HEK293 (cell line): ENCODE data around the gene HNRNPUL1.

Experiments used
- CTCF ChIA-PET: fragments of 350-600 bp; formaldehyde crosslinking; extraction: SDS; loops from one replicate; lab custom pipeline; 2021; ENCODE audit warnings: antibody characterized with exemption; lab: Yijun Ruan, JAX
- POLR2A ChIA-PET: fragments of 300-600 bp; formaldehyde crosslinking; extraction: SDS; loops from one replicate; lab custom pipeline; 2020; ENCODE audit warnings: antibody characterized with exemption, inconsistent platforms; lab: Yijun Ruan, JAX
- H3K27ac ChIP-seq: fragments of 200-500 bp; sonication (Bioruptor generic); 2 replicates; pipeline ENCODE4 v1.5.1; 2014; ENCODE audit warnings: low read depth, low read length, control low read depth, inconsistent platforms; ENCODE audit errors: extremely low read depth
- H3K36me3 ChIP-seq, 2 experiments: fragments of 200-500 bp in 1 of 2; sonication (Bioruptor generic) in 1 of 2; 1 replicate in 1 of 2; 2 replicates in 1 of 2; pipeline ENCODE4 v1.5.1; 2014 to 2017; ENCODE audit warnings: inconsistent platforms in 2 of 2, low read length in 2 of 2; ENCODE audit not compliant: control insufficient read depth in 2 of 2, insufficient read depth in 1 of 2
- H3K4me1 ChIP-seq: fragments of 200-500 bp; sonication (Bioruptor generic); 2 replicates; pipeline ENCODE4 v1.5.1; 2014; ENCODE audit warnings: mild to moderate bottlenecking, low read length, inconsistent platforms; ENCODE audit not compliant: control insufficient read depth, insufficient read depth
- H3K4me3 ChIP-seq: 2 replicates; pipeline ENCODE4 v1.5.1; 2011; ENCODE audit warnings: low read depth, mild to moderate bottlenecking, control low read depth, low read length, moderate library complexity
- H3K9me3 ChIP-seq: fragments of 200-500 bp; sonication (Bioruptor generic); 2 replicates; pipeline ENCODE4 v1.5.1; 2014; ENCODE audit warnings: low read depth, low read length, inconsistent platforms; ENCODE audit not compliant: control insufficient read depth, insufficient read depth
- BCL11B ChIP-seq: fragments of 450-650 bp; formaldehyde crosslinking; IDR thresholded peaks from 2 replicates; pipeline ENCODE4 v1.5.1; 2016; ENCODE audit warnings: low read depth, missing biosample characterization, missing genetic modification characterization
- EGR2 ChIP-seq: fragments of 450-650 bp; formaldehyde crosslinking; IDR thresholded peaks from 2 replicates; pipeline ENCODE4 v1.5.1; 2016; ENCODE audit warnings: low read depth, missing biosample characterization, missing genetic modification characterization
- HIC1 ChIP-seq: fragments of 450-650 bp; formaldehyde crosslinking; IDR thresholded peaks from 2 replicates; pipeline ENCODE4 v1.5.1; 2016; ENCODE audit warnings: missing biosample characterization, missing genetic modification characterization
- IKZF3 ChIP-seq: fragments of 450-650 bp; IDR thresholded peaks from 2 replicates; pipeline ENCODE4 v1.5.0; 2018; ENCODE audit warnings: missing biosample characterization, mild to moderate bottlenecking, missing genetic modification characterization, moderate library complexity
- KLF17 ChIP-seq: fragments of 450-650 bp; formaldehyde crosslinking; IDR thresholded peaks from 2 replicates; pipeline ENCODE4 v1.5.1; 2016; ENCODE audit warnings: missing biosample characterization, missing genetic modification characterization
- PATZ1 ChIP-seq: fragments of 450-650 bp; formaldehyde crosslinking; IDR thresholded peaks from 2 replicates; pipeline ENCODE4 v1.5.1; 2016; ENCODE audit warnings: missing biosample characterization, missing genetic modification characterization
- PRDM10 ChIP-seq: fragments of 450-650 bp; formaldehyde crosslinking; IDR thresholded peaks from 2 replicates; pipeline ENCODE4 v1.5.1; 2016; ENCODE audit warnings: missing biosample characterization, missing genetic modification characterization
- ZBTB17 ChIP-seq: fragments of 450-650 bp; formaldehyde crosslinking; IDR thresholded peaks from 2 replicates; pipeline ENCODE4 v1.5.1; 2016; ENCODE audit warnings: missing biosample characterization, missing genetic modification characterization
- ZBTB26 ChIP-seq: fragments of 450-650 bp; formaldehyde crosslinking; optimal IDR thresholded peaks from 2 replicates; pipeline ENCODE3; 2016; ENCODE audit warnings: missing biosample characterization, mild to moderate bottlenecking, missing genetic modification characterization
- ZFHX2 ChIP-seq: fragments of 450-650 bp; formaldehyde crosslinking; conservative IDR thresholded peaks from 2 replicates; pipeline ENCODE4 v1.5.1; 2016; ENCODE audit warnings: missing biosample characterization, missing genetic modification characterization
- ZFP3 ChIP-seq: fragments of 450-650 bp; formaldehyde crosslinking; IDR thresholded peaks from 2 replicates; pipeline ENCODE4 v1.5.1; 2016; ENCODE audit warnings: low read depth, missing biosample characterization, missing genetic modification characterization
- ZNF280D ChIP-seq: fragments of 450-650 bp; formaldehyde crosslinking; IDR thresholded peaks from 2 replicates; pipeline ENCODE4 v1.5.1; 2016; ENCODE audit warnings: missing biosample characterization, missing genetic modification characterization
- ZNF341 ChIP-seq: fragments of 450-650 bp; formaldehyde crosslinking; IDR thresholded peaks from 2 replicates; pipeline ENCODE4; 2016; ENCODE audit warnings: low read depth, missing biosample characterization, missing genetic modification characterization
- ZNF398 ChIP-seq: fragments of 450-650 bp; formaldehyde crosslinking; IDR thresholded peaks from 2 replicates; pipeline ENCODE4 v1.5.1; 2017; ENCODE audit warnings: missing biosample characterization, missing genetic modification characterization
- ZNF449 ChIP-seq: fragments of 450-650 bp; formaldehyde crosslinking; IDR thresholded peaks from 2 replicates; pipeline ENCODE4 v1.5.1; 2017; ENCODE audit warnings: missing biosample characterization, mild to moderate bottlenecking, missing genetic modification characterization, moderate library complexity

The HNRNPUL1 gene

GRCh38 chr19:41219924-41220567, 44.1 kb upstream of the HNRNPUL1 start:
- no peaks in the 10 kb centered on the region; the same call in 1 of the 2 replicates for H3K4me1 ChIP-seq
- ChIA-PET CTCF (interaction anchor here (0.6 to 2.3 kb wide), 5 partner anchors 16 to 320 kb away, joined by 3 to 10 read pairs (median 3); no protein-coding TSS in a partner anchor), POLR2A (interaction anchor here (1.0 to 2.1 kb wide), 3 partner anchors 9 to 45 kb away, joined by 3 to 11 read pairs (median 7); partner anchors contain the start of gene HNRNPUL1)
- no peak overlapping the region for H3K4me3 ChIP-seq
- H3K27ac ChIP-seq: no peak overlapping the region
- no peaks in the 10 kb centered on the region for H3K9me3 ChIP-seq
- H3K36me3 ChIP-seq: no peaks in the 10 kb centered on the region
- no peak for TF ChIP-seq ZNF449 (tag by site-specific recombination)
- TF ChIP-seq KLF17: peak; percentile 74
- peak; percentile 90 for TF ChIP-seq ZBTB17
- peak; percentile 58 for TF ChIP-seq PATZ1 (tag by site-specific recombination)
- TF ChIP-seq HIC1 (tag by site-specific recombination): no peak
- peak; percentile 79 for TF ChIP-seq ZFHX2
- TF ChIP-seq ZNF280D: no peak
- 0 out of 2 replicates have a peak, but pooled peaks have one; percentile 41 for TF ChIP-seq ZNF341 (tag by site-specific recombination)
- TF ChIP-seq ZFP3: no peak
- peak; percentile 50; the same call in 1 of the 2 replicates for TF ChIP-seq IKZF3 (tag by site-specific recombination)
- peak; percentile 79 for TF ChIP-seq EGR2 (tag by site-specific recombination)
- TF ChIP-seq BCL11B: 0 out of 2 replicates have a peak, but pooled peaks have one; percentile 20
- TF ChIP-seq ZNF398: peak; percentile 93
- TF ChIP-seq PRDM10 (tag by site-specific recombination): peak; percentile 72
- peak; percentile 8 for TF ChIP-seq ZBTB26 (tag by site-specific recombination)
